Cardiac fibroblast (primary cell): ENCODE measurements around the gene PCDH9.

ENCODE experiments used
- DNase-seq, 2 donors: peaks; one replicate each; pipeline versions ENCODE4 v3.0.0 to v3.0.0-alpha.2; 2010; ENCODE audit warnings: low read depth in 2 of 2
- H3K4me3 ChIP-seq, 2 donors: replicated peaks in 1 of 2; 1 replicate in 1 of 2; 2 replicates in 1 of 2; pipeline ENCODE4 v1.5.1; 2011; ENCODE audit warnings: low read depth in 2 of 2, low read length in 2 of 2, mild to moderate bottlenecking in 2 of 2, moderate library complexity in 1 of 2
- CTCF ChIP-seq: IDR thresholded peaks from one replicate; pipeline ENCODE4 v1.5.1; 2011; ENCODE audit warnings: low read depth, mild to moderate bottlenecking, low read length, inconsistent platforms

PCDH9 gene

GRCh38 chr13:66576381-66576780 lies 653.8 kb downstream of the PCDH9 start:
- TF ChIP-seq CTCF = no peak
- no peak overlapping the region for H3K4me3 ChIP-seq
- no peak for DNase-seq

- TF ChIP-seq CTCF = no peak
- no peak overlapping the region for H3K4me3 ChIP-seq
- peak in 1 of 2 donors; percentile 80 for DNase-seq
Measured at GRCh38 chr13:66574606-66575005, 655.5 kb downstream of the PCDH9 start.

GRCh38 chr13:66567899-66568612 lies 662.1 kb downstream of the PCDH9 start:
- no peak overlapping the region for H3K4me3 ChIP-seq
- DNase-seq = no peak
- TF ChIP-seq CTCF = no peak

GRCh38 chr13:66565279-66565678 lies 664.9 kb downstream of the PCDH9 start:
- no peak for TF ChIP-seq CTCF
- H3K4me3 ChIP-seq = no peak overlapping the region
- DNase-seq = no peak

DNA sequence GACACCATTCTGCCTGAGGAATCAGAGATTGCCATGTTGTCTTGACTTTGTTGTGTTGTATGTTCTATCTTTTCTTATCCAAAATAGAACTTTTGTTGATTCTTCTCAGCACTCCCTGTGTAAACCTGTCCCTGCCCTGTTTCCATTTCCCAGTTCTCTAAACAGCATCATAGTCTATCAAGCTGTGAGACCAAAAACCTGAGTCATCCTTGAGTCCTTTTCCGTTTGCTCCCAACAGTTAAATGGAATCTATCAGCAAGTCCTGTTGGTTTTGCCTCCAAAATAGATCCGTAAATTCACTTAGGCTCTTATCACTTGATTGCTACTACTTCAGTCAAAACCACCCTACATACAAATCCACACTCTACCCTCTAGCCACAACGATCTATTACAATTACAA lies 667.1 kb downstream of the PCDH9 start:
- DNase-seq = no peak
- TF ChIP-seq CTCF = no peak
- no peak overlapping the region for H3K4me3 ChIP-seq

GRCh38 chr13:66562054-66562453 lies 668.1 kb downstream of the PCDH9 start:
- no peak for TF ChIP-seq CTCF
- no peak overlapping the region for H3K4me3 ChIP-seq
- DNase-seq = no peak

DNA sequence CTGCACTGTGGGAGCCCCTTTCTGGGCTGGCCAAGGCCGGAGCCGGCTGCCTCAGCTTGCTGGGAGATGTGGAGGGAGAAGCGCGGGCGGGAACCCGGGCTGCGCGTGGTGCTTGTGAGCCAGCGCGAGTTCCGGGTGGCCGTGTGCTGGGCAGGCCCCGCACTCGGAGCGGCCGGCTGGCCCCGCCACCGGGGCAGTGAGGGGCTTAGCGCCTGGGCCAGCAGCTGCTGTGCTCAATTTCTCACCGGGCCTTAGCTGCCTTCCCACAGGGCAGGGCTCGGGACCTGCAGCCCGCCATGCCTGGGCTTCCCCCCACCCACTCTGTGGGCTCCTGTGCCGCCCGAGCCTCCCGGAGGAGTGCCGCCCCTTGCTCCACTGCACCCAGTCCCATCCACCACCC lies 669.1 kb downstream of the PCDH9 start:
- TF ChIP-seq CTCF = no peak
- H3K4me3 ChIP-seq = no peak overlapping the region
- DNase-seq = no peak
